Heart right ventricle (tissue), 16 donors: ENCODE measurements around the gene UPK1A. TPM values are rescaled to one million over a fixed set of nuclear protein-coding genes. Genes with fewer than 3 reads are reported as not detected.

Experiments
- ATAC-seq, 8 donors: fragments of 200-7000 bp; cut with Tn5 transposase; one replicate each; pipeline ENCODE4 v1.9.1; 2020; ENCODE audit warnings: mild to moderate bottlenecking in 8 of 8, moderate library complexity in 8 of 8, moderate number of reproducible peaks in 1 of 8
- DNase-seq, 2 donors: peaks; one replicate each; pipeline ENCODE4 v3.0.0-alpha.2; 2020
- H3K27ac ChIP-seq, 10 donors: fragments of 200-600 bp; sonication (generic) in 2 of 10; one replicate each; pipeline versions ENCODE4 v1.5.0 to v1.8.0; 2020 to 2022; ENCODE audit warnings: mild to moderate bottlenecking in 3 of 10
- H3K27me3 ChIP-seq, 7 donors: fragments of 200-600 bp; one replicate each; pipeline ENCODE4 v1.8.0; 2021 to 2022; ENCODE audit warnings: mild to moderate bottlenecking in 2 of 7
- H3K36me3 ChIP-seq, 9 donors: fragments of 200-600 bp; sonication (generic) in 1 of 9; one replicate each; pipeline versions ENCODE4 v1.5.0 to v1.8.0; 2020 to 2022; ENCODE audit warnings: mild to moderate bottlenecking in 2 of 9
- H3K4me1 ChIP-seq, 9 donors: fragments of 200-600 bp; sonication (generic) in 1 of 9; one replicate each; pipeline versions ENCODE4 v1.5.0 to v1.8.0; 2020 to 2022; ENCODE audit warnings: mild to moderate bottlenecking in 4 of 9
- H3K4me3 ChIP-seq, 10 donors: fragments of 200-600 bp; sonication (generic) in 2 of 10; one replicate each; pipeline versions ENCODE4 v1.5.0 to v1.8.0; 2020 to 2022; ENCODE audit warnings: mild to moderate bottlenecking in 7 of 10, moderate library complexity in 2 of 10
- H3K9me3 ChIP-seq, 11 donors: fragments of 200-600 bp in 10 of 11; sonication (generic) in 2 of 11; one replicate each; pipeline versions ENCODE4 v1.5.0 to v1.8.0; 2013 to 2022; ENCODE audit warnings: mild to moderate bottlenecking in 2 of 11, control low read depth in 1 of 11, moderate library complexity in 1 of 11
- WGBS, 2 donors: extraction: QIAGEN DNeasy Blood & Tissue Kit; methylation state at CpG; one replicate each; pipeline ENCODE4 v1.1.7; 2013; ENCODE audit warnings: inconsistent platforms in 1 of 2; 5-methylcytosine and 5-hydroxymethylcytosine counted together
- intact Hi-C, 10 donors: fragments of 100-400 bp; cut with DNase I; formaldehyde crosslinking; loops; one replicate each; pipeline versions ENCODE4 v1.11.1 to v1.14.2; 2022
- long read RNA-seq, 3 donors: library from polyadenylated mRNA; unstranded; transcript quantifications; one replicate each; pipeline ENCODE4 v2.0.0, GENCODE V29; 2020 to 2021
- polyA plus RNA-seq, 2 donors: library from polyadenylated mRNA; stranded (reverse); fragments of 200-250 nt; gene quantifications; one replicate each; pipeline ENCODE4 v1.2.3, GENCODE V29; 2013
- total RNA-seq, 10 donors: library from RNA; stranded (reverse); fragmentation: NEBNext Ultra II Directional in 3 of 10; extraction: Animal tissue kit (Norgen Biotek cat#: 25700) in 3 of 10; gene quantifications; one replicate each; pipeline versions ENCODE4 v1.2.1 to v1.2.4, GENCODE V29; 2021 to 2023
- TF ChIP-seq, protein P1 (sequence below), 9 donors: fragments of 200-600 bp; sonication (generic) in 2 of 9; IDR thresholded peaks; one replicate each; pipeline versions ENCODE4 v1.5.0 to v1.8.0; 2021 to 2022; ENCODE audit warnings: antibody characterized with exemption in 9 of 9, mild to moderate bottlenecking in 5 of 9, moderate library complexity in 1 of 9
- donor health status: Arrhythmogenic right ventricular cardiomyopathy.
- donor health status: ischemic (EF 13 %, LVEDD 7.1; RV severe dilation, severe dysfunction).
- donor health status: healthy with polysubstance abuse.
- donor health status: DM: no; HTN: yes; CAD: no.
- donor health status: DM: no; HTN: no; CAD: no.
- donor health status: ischemic (EF 25% LVEDD 6.9; RV normal size, moderate dysfunction).
- donor health status: ischemic (EF 25% LVEDD 5.7; RV mildly dilated, moderate dysfunction).
- donor health status: healthy.
- donor health status: DM: yes; HTN: yes; CAD: no.
- donor health status: Ischemic cardiomyopathy.
- donor health status: ischemic (EF 35%, LVEDD 5.7; RV mildly dilated, moderate dysfunction).
- donor health status: nonischemic (EF 11% LVEDD 7.7; RV severe dilation, severe dysfunction).
- donor health status: DM: yes; HTN: yes; CAD: no.
- donor health status: PGD.
- donor health status: ischemic (EF 29% LVEDD 5.4; RV normal size, mild dysfunction).
- donor health status: nonischemic (EF 23%, LVEDD 6.1; RV moderate dilation, normal function).

The UPK1A gene
- under 1 TPM in 1 of 10 donors, not detected in 9; 0.38 TPM for total RNA-seq
- polyA plus RNA-seq: under 1 TPM in 1 of 2 donors, not detected in 1; 0.03 TPM
- long read RNA-seq, donor 1: 0 reads
- long read RNA-seq, donor 2: 0 reads
- long read RNA-seq, donor 3: 0 reads

DNA sequence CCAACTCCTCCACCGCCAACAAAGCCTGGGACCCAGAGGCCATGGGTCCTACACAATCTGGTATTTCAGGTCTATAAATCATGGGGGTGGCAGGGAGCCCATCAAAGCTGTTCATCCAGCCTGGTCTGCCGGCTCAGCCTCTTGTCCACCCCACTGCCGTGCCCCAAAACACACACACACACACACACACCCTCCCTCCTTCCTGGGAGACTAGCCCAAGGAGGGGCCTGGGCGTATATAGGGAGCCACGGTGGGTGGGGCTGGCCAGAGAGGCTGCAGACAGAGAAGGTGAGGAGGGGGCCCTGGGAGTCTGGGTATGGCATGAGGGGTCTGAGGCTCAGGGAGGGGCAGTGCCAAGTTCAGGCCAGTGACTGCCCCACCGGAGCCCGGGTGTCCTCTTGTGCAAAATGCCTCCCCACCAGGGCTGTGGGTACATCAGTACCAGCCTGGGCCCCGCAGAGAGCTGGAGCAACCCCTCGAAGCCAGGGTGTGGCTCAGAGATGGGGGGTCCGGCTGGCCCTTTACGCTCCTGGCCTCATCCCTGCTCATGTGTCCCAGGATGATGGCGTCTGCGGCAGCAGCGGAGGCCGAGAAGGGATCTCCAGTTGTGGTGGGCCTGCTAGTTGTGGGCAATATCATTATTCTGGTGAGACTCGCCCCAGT lies at the start of gene UPK1A:
Gene UPK1A (plus strand): TSS at position 267 of the 663 bp plus-strand sequence. CDS start 296 bp downstream, at position 563.
- peaks cover 0 to 10% (median 0%) of the 10 kb centered on the region in 7 donors for H3K27me3 ChIP-seq
- 69 to 76% methylated on average over 16 of the region's 16 CpGs for WGBS, 2 donors
- intact Hi-C loops: no loop called here
- TF ChIP-seq, protein P1, sequence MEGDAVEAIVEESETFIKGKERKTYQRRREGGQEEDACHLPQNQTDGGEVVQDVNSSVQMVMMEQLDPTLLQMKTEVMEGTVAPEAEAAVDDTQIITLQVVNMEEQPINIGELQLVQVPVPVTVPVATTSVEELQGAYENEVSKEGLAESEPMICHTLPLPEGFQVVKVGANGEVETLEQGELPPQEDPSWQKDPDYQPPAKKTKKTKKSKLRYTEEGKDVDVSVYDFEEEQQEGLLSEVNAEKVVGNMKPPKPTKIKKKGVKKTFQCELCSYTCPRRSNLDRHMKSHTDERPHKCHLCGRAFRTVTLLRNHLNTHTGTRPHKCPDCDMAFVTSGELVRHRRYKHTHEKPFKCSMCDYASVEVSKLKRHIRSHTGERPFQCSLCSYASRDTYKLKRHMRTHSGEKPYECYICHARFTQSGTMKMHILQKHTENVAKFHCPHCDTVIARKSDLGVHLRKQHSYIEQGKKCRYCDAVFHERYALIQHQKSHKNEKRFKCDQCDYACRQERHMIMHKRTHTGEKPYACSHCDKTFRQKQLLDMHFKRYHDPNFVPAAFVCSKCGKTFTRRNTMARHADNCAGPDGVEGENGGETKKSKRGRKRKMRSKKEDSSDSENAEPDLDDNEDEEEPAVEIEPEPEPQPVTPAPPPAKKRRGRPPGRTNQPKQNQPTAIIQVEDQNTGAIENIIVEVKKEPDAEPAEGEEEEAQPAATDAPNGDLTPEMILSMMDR (IDR thresholded peaks at IDR 0.05): no peak
- no peak within 1 kb of the TSS for H3K27ac ChIP-seq
- DNase-seq: no peak
- H3K9me3 ChIP-seq: no peaks in the 10 kb centered on the region
- H3K4me3 ChIP-seq: no peak within 1 kb of the TSS
- ATAC-seq: peak in 5 of 8 donors; percentile 6 to 56 (median 16)
- H3K36me3 ChIP-seq: peaks cover 0 to 47% (median 6%) of the 10 kb centered on the region in 9 donors
- H3K4me1 ChIP-seq: no peaks in the 10 kb centered on the region

DNA sequence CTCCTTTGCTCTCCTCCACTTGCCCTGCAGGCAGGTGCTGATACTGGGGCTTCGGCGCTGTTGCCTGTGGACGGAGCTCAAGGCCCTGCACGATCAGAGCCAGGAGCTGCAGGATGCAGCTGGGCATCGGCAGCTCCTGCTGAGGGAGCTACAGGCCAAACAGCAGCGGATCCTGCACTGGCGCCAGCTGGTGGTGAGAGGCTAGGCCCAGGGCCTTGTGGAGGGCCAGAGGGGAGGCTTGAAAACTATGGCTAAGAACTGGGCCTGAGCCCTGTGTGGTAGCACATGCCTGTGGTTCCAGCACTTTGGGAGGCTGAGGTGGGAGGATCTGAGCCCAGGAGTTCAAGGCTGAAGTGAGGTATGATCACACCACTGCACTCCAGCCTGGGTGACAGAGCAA lies 47.5 kb upstream of the UPK1A start:
- DNase-seq: no peak
- Histone ChIP-seq H3K27me3 (no peaks in the 10 kb centered on the region), H3K4me1 (no peaks in the 10 kb centered on the region), H3K9me3 (no peaks in the 10 kb centered on the region), H3K36me3 (peaks cover 0 to 52% (median 0%) of the 10 kb centered on the region in 9 donors), H3K4me3 (no peak overlapping the region), H3K27ac (no peak overlapping the region)
- intact Hi-C loops: no loop called here
- WGBS, 2 donors: 82 to 84% methylated on average over 7 of the region's 7 CpGs
- no peak for ATAC-seq
- TF ChIP-seq, protein P1 (IDR thresholded peaks at IDR 0.05): no peak

DNA sequence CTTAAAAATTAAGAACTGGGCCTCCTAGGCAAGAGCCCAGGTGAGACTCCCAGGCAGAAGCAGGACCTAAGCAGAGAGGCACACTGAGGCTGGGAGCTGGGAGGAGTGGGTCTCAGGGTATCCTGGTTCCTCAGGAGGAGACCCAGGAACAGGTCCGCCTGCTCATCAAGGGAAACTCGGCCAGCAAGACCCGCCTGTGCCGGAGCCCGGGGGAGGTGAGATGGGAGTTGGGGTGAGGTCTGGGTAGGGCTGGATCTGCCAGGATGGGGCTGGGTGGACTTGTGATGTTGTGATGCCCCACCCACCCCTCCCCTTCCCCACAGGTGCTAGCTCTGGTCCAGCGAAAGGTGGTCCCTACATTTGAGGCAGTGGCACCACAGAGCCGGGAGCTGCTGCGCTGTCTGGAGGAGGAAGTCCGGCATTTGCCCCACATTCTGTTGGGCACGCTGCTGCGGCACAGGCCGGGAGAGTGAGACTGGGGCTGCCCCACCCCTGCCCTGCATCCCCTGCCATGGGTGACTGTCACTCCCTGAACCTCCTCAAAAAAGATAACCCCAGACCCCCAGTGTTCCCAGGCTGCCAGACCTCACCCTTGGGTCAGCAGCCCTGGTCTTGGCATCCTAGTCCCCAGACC lies 46.9 kb upstream of the UPK1A start:
- TF ChIP-seq, protein P1 (IDR thresholded peaks at IDR 0.05): no peak
- Histone ChIP-seq H3K4me1 (no peaks in the 10 kb centered on the region), H3K4me3 (no peak overlapping the region), H3K27ac (no peak overlapping the region), H3K36me3 (peaks cover 0 to 52% (median 0%) of the 10 kb centered on the region in 9 donors), H3K27me3 (no peaks in the 10 kb centered on the region), H3K9me3 (no peaks in the 10 kb centered on the region)
- intact Hi-C loops: no loop called here
- WGBS, 2 donors: 96 to 97% methylated on average over 12 of the region's 12 CpGs
- ATAC-seq (no peak), DNase-seq (no peak)

DNA sequence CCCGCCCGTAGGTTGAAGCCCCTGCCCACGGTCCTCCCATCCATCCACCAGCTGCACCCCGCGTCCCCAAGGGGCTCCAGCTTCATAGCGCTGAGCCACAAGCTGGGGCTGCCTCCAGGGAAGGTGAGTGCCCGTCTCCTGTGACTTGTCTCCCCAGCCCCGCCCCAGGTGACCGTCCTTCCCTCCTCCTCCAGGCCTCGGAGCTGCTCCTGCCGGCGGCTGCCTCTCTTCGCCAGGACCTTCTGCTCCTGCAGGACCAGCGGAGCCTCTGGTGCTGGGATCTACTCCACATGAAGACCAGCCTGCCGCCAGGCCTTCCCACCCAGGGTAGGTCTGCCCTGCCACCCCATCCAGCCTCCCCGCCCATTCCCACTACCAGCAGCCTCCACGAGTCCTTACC lies 46.3 kb upstream of the UPK1A start:
- intact Hi-C loops: no loop called here
- 93% methylated on average over 17 of the region's 17 CpGs for WGBS, 2 donors
- no peak overlapping the region for H3K4me3 ChIP-seq
- no peaks in the 10 kb centered on the region for H3K9me3 ChIP-seq
- H3K4me1 ChIP-seq: no peaks in the 10 kb centered on the region
- no peaks in the 10 kb centered on the region for H3K27me3 ChIP-seq
- DNase-seq (no peak), ATAC-seq (peak in 1 of 8 donors; percentile 11)
- TF ChIP-seq, protein P1 (IDR thresholded peaks at IDR 0.05): no peak
- peaks cover 0 to 50% (median 0%) of the 10 kb centered on the region in 9 donors for H3K36me3 ChIP-seq
- no peak overlapping the region for H3K27ac ChIP-seq
